IMR-90 (cell line): Measurements from ENCODE around the gene COL1A1.

Experiments
- BHLHE40 ChIP-seq: fragments of 150-350 bp; IDR thresholded peaks from 2 replicates; pipeline ENCODE4 v1.6.1; 2016; ENCODE audit warnings: mild to moderate bottlenecking, low read depth, low read length
- CHD1 ChIP-seq: IDR thresholded peaks from 2 replicates; pipeline ENCODE4 v1.6.1; 2012; ENCODE audit warnings: low read depth, low read length, improper control_type of control experiment
- CTCF ChIP-seq: conservative IDR thresholded peaks from 2 replicates; pipeline ENCODE4 v1.5.1; 2012; ENCODE audit warnings: mild to moderate bottlenecking, low read depth, low read length, improper control_type of control experiment
- FOS ChIP-seq: fragments of 150-350 bp; IDR thresholded peaks from 2 replicates; pipeline ENCODE4 v1.6.1; 2016; ENCODE audit warnings: low read depth, low read length
- MAFK ChIP-seq: IDR thresholded peaks from 2 replicates; pipeline ENCODE4 v1.6.1; 2012; ENCODE audit warnings: low read depth, low read length, improper control_type of control experiment
- MAZ ChIP-seq: IDR thresholded peaks from 2 replicates; pipeline ENCODE4 v1.6.1; 2012; ENCODE audit warnings: low read depth, mild to moderate bottlenecking, low read length, improper control_type of control experiment, moderate library complexity, borderline replicate concordance
- POLR2A ChIP-seq: IDR thresholded peaks from 2 replicates; pipeline ENCODE4 v1.6.1; 2012; ENCODE audit warnings: mild to moderate bottlenecking, low read depth, low read length
- RAD21 ChIP-seq: IDR thresholded peaks from 2 replicates; pipeline ENCODE4 v1.6.1; 2012; ENCODE audit warnings: low read length, improper control_type of control experiment
- RCOR1 ChIP-seq: IDR thresholded peaks from 2 replicates; pipeline ENCODE4 v1.6.1; 2012; ENCODE audit warnings: mild to moderate bottlenecking, low read length, improper control_type of control experiment; ENCODE audit not compliant: insufficient replicate concordance

DNA sequence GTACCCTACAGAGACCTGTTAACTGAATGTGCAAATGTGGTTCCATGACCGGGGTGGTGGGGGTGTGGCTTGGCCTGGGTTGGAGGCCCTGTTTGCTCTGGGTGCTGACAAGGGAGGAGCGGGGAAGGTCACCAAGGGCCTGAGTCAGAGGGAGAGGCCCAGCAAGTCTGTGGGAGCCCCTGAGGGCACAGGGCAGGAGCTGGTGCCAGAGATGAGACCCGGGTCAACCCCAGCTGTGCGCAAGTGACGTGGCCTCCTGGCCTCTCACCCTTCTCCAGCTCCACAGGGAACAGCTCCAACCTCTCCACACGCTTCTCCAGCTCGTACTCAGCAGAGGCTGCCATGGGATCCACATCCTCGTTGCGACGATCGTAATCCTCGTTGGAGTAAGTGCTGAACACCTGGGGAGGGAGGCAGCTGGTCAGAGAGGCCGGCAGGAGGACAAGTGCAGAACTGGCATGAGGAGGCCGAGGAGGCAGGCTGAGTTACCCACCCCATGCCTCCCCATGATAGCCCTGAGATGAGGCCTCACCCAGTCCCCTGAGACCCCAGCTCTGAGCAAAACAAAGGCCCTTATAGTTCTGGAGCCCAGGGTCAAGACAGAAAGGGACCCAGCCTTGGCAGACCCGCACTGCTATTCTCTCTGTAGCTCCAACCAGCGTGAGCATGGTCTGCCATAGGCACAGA, 56.4 kb downstream of the COL1A1 start:
- TF ChIP-seq CTCF (no peak), FOS (no peak), RAD21 (no peak), POLR2A (no peak), MAZ (no peak), RCOR1 (no peak), MAFK (no peak), BHLHE40 (no peak), CHD1 (no peak)
